Tibial nerve (tissue), 4 donors: Measurements from ENCODE around the gene CRB1.

Experiments
- EP300 ChIP-seq, 2 donors: sonication (generic); formaldehyde crosslinking; IDR thresholded peaks; one replicate each; pipeline ENCODE4 v1.6.1; 2017; ENCODE audit warnings: antibody characterized with exemption in 2 of 2, mild to moderate bottlenecking in 1 of 2
- POLR2A ChIP-seq, 2 donors: fragments of 450-650 bp; IDR thresholded peaks; one replicate each; pipeline ENCODE4 v1.6.1; 2017; ENCODE audit warnings: antibody characterized with exemption in 2 of 2, mild to moderate bottlenecking in 2 of 2, moderate library complexity in 2 of 2
- TF ChIP-seq, protein P1 (sequence below), 5 experiments: fragments of 200-600 bp in 3 of 5; fragments of 450-650 bp in 2 of 5; sonication (generic) in 3 of 5; IDR thresholded peaks; one replicate each; pipeline ENCODE4 v1.5.1; 2016 to 2019; ENCODE audit warnings: antibody characterized with exemption in 5 of 5, mild to moderate bottlenecking in 3 of 5, moderate library complexity in 2 of 5

DNA sequence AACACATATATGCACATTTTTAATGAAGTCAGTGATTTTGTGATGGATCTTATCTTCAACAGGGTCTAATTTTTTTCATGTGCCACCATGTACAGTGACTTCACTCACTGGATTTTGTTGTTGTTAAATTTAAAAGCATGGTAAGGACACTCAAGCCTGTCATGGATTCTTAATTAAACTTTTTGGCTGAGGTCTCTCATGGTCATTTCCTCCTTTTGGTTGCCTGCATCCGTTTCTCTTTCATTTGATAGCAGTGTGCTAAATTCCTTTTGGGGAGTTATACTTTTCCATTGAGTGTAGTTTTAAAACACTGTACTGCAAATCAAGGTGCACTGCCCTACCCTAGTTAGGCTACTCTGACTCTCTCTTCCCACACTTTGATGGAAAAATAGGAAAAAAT lies 13.2 kb upstream of the CRB1 start:
- TF ChIP-seq, protein P1, sequence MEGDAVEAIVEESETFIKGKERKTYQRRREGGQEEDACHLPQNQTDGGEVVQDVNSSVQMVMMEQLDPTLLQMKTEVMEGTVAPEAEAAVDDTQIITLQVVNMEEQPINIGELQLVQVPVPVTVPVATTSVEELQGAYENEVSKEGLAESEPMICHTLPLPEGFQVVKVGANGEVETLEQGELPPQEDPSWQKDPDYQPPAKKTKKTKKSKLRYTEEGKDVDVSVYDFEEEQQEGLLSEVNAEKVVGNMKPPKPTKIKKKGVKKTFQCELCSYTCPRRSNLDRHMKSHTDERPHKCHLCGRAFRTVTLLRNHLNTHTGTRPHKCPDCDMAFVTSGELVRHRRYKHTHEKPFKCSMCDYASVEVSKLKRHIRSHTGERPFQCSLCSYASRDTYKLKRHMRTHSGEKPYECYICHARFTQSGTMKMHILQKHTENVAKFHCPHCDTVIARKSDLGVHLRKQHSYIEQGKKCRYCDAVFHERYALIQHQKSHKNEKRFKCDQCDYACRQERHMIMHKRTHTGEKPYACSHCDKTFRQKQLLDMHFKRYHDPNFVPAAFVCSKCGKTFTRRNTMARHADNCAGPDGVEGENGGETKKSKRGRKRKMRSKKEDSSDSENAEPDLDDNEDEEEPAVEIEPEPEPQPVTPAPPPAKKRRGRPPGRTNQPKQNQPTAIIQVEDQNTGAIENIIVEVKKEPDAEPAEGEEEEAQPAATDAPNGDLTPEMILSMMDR (IDR thresholded peaks at IDR 0.05): no peak
- TF ChIP-seq EP300 (IDR thresholded peaks at IDR 0.05) (no peak), POLR2A (IDR thresholded peaks at IDR 0.05) (no peak)
